ENCODE data around the gene NUBP2. TPM values are rescaled to one million over a fixed set of nuclear protein-coding genes. Genes with fewer than 3 reads are reported as not detected.

Gene NUBP2
- total RNA-seq, 4 donors from 2014 or later, result 64.4 to 92.2 (median 80.6) TPM

DNA sequence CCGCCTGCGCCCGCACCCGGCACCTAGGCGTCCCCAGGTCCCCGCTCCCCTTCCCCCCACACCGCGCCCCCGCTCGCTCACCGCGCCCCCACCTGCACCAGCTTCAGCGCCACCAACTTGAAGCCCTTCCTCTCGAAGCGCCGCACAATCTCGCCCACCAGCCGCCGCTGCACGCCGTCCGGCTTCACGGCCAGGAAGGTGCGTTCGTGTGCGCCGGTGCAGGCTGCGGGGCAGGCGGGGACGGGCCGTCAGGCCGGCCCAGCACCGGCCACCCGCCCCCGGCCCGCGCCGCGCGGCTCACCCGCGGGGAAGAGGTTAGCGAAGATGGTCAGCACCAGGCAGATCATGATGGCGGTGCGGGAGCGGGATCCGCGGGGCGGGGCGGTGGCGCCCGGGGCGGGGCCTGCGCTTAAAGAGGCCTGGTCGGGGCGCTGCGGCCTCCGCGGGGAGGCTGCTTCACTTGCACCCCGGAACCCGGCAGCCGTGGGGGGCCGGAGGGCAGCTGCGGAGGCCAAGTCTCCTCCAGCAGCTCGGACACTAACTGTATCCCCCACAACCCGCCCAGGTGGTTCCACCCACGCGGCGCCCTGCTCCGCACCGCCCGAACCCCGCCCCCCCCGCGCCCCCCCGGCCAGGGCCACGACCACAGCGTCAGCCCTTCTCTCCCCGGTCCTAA, 11.4 kb upstream of the NUBP2 start, which contains the start of gene NME3:
NME3 (minus strand) TSS at position 356 of the 676 bp plus-strand sequence; CDS start at position 347, 9 bp downstream.
- Histone ChIP-seq H3K27me3 (no peaks in the 10 kb centered on the region), H3K9me3 (no peaks in the 10 kb centered on the region), H3K27ac (peak within 1 kb of the TSS; percentile 52 to 99 (median 97)), H3K36me3 (peaks cover 0 to 53% of the 10 kb centered on the region in 2 donors), H3K4me3 (peak within 1 kb of the TSS; percentile 71 to 84), H3K4me1 (peaks cover 0 to 66% (median 27%) of the 10 kb centered on the region in 3 donors)
- peak; percentile 29 for TF ChIP-seq POLR2AphosphoS5 (IDR thresholded peaks at IDR 0.05)
- TF ChIP-seq EP300 (IDR thresholded peaks at IDR 0.05), result no peak
- peak; percentile 12 for TF ChIP-seq POLR2A (IDR thresholded peaks at IDR 0.05)
- TF ChIP-seq, protein P1, sequence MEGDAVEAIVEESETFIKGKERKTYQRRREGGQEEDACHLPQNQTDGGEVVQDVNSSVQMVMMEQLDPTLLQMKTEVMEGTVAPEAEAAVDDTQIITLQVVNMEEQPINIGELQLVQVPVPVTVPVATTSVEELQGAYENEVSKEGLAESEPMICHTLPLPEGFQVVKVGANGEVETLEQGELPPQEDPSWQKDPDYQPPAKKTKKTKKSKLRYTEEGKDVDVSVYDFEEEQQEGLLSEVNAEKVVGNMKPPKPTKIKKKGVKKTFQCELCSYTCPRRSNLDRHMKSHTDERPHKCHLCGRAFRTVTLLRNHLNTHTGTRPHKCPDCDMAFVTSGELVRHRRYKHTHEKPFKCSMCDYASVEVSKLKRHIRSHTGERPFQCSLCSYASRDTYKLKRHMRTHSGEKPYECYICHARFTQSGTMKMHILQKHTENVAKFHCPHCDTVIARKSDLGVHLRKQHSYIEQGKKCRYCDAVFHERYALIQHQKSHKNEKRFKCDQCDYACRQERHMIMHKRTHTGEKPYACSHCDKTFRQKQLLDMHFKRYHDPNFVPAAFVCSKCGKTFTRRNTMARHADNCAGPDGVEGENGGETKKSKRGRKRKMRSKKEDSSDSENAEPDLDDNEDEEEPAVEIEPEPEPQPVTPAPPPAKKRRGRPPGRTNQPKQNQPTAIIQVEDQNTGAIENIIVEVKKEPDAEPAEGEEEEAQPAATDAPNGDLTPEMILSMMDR (IDR thresholded peaks at IDR 0.05), result peak in 1 of 4 experiments; percentile 23
- ATAC-seq, result peak; percentile 68
- 0% methylated on average over 5 of the region's 79 CpGs; no CpG with 5 or more reads in 1 of the 2 donors for WGBS, 2 donors (ENCODE audit: low coverage in 1 of 2)

DNA sequence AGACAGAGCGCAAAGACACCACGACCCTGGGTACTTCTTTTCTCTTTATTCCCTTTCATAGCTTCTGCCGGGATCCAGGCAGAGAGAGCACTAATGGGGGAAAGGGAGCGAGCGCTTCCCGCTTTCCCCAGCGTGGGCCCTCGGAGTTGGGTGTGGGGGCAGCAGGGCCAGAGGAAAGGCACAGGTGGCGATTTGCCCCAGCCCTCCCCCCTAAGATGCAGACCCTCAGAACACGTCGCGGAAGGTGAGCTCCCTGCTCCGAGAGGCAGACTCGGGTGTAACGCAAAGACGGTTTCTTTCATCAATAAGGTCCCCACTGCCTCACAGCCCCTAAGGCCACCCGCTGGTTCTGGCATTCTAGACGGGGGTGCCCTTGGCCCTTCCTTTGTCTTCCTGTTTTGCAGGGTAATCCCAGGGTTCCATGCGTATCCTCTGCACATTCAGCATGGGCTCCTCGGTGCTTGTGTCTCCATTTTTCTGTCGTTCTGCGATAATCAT, 10.8 kb upstream of the NUBP2 start:
- H3K27me3 ChIP-seq, result no peaks in the 10 kb centered on the region
- WGBS, 2 donors (ENCODE audit: low coverage in 1 of 2), result 0 to 5% methylated on average over 3 to 4 of the region's 22 CpGs
- H3K27ac ChIP-seq, result peak overlapping the region in 3 of 4 donors; percentile 96 to 99 (median 98)
- peaks cover 0 to 66% (median 27%) of the 10 kb centered on the region in 3 donors for H3K4me1 ChIP-seq
- peaks cover 0 to 53% of the 10 kb centered on the region in 2 donors for H3K36me3 ChIP-seq
- H3K4me3 ChIP-seq, result peak overlapping the region; percentile 71 to 84
- no peak for ATAC-seq
- TF ChIP-seq EP300 (IDR thresholded peaks at IDR 0.05) (no peak), POLR2A (IDR thresholded peaks at IDR 0.05) (no peak), POLR2AphosphoS5 (IDR thresholded peaks at IDR 0.05) (no peak)
- TF ChIP-seq, protein P1 (IDR thresholded peaks at IDR 0.05), result no peak
- no peaks in the 10 kb centered on the region for H3K9me3 ChIP-seq

DNA sequence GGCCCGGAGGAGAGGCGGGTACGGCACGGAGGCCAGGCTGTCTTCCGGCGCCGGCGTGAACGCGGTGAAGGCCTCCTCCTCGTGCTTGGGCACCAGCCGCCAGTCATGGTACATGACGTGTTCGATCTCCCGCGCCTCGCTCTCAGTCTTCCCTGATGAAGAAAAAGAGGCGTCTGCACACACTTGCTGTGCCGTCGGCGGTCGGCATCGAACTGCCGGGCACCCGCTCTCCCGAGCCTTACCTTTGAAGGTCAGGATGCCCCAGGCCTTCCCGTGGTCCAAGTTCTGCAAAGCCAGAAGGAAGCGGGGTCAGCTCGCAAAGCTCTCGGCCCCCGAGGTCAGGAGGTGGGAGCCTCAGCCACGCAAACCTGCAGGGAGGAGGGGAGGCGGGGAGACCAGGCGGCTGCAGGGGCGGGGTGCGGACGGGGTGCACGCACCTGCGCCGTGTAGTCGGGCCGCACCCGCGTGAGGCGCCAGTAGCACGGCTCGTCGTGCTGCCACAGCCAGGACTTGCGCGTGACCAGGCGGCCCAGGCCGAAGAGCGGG, 10.3 kb upstream of the NUBP2 start, which contains the start of gene EME2:
EME2 (plus strand) TSS at position 449 of the 546 bp plus-strand sequence. CDS start 418 bp downstream, outside the sequence.
- ATAC-seq, result no peak
- peak within 1 kb of the TSS; percentile 71 to 84 for H3K4me3 ChIP-seq
- H3K9me3 ChIP-seq, result no peaks in the 10 kb centered on the region
- TF ChIP-seq POLR2AphosphoS5 (IDR thresholded peaks at IDR 0.05), result no peak
- H3K4me1 ChIP-seq, result peaks cover 0 to 66% (median 27%) of the 10 kb centered on the region in 3 donors
- 0% methylated on average over 2 of the region's 53 CpGs; no CpG with 5 or more reads in 1 of the 2 donors for WGBS, 2 donors (ENCODE audit: low coverage in 1 of 2)
- peak within 1 kb of the TSS; percentile 48 to 99 (median 97) for H3K27ac ChIP-seq
- no peaks in the 10 kb centered on the region for H3K27me3 ChIP-seq
- peaks cover 0 to 53% of the 10 kb centered on the region in 2 donors for H3K36me3 ChIP-seq

DNA sequence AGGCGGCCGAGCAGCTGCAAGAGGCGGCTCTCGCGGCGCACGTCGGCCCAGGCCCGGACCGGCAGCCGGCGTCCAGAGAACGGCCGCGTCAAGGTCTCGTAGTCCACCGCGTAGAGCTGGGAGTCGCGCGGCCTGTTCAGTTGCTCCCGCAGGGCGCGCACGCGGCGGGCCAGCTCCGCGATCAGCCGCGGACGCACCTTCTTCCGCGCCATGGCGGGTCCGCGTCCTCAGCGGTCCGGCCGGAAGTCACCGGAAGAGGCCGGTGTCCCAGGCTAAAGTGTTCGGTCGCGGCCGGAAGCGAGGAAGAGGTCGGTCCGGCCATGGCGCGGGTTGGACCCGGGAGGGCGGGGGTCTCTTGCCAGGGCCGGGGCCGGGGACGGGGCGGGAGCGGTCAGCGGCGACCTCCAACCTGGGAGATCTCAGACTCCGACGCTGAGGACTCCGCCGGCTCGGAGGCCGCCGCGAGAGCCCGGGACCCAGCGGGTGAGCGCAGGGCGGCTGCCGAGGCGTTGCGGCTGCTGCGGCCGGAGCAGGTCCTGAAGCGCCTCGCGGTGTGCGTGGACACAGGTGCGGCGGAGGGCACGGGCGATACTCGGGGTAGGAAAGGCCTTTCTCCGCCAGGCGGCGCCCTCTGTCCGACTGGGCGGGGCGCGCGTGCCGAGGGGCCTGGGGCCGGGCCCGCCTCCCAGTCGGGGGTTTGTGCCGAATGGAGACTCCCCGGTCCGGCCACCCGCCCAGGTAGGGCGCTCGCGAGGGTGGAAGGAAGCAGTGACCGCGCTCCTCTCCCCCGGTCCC, 9.7 kb upstream of the NUBP2 start, which contains the start of gene MRPS34:
MRPS34 (minus strand) TSS at position 227 of the 795 bp plus-strand sequence; CDS start at position 212, 15 bp downstream.
- Histone ChIP-seq H3K4me3 (peak within 1 kb of the TSS; percentile 71 to 84), H3K9me3 (no peaks in the 10 kb centered on the region), H3K36me3 (peaks cover 0 to 53% of the 10 kb centered on the region in 2 donors), H3K27ac (peak within 1 kb of the TSS; percentile 48 to 99 (median 97)), H3K27me3 (no peaks in the 10 kb centered on the region), H3K4me1 (peaks cover 0 to 66% (median 27%) of the 10 kb centered on the region in 3 donors)
- WGBS, 2 donors (ENCODE audit: low coverage in 1 of 2), result no CpG with 5 or more reads among the region's 108 CpGs
- TF ChIP-seq POLR2A (IDR thresholded peaks at IDR 0.05), result peak; percentile 59 to 65
- no peak for TF ChIP-seq EP300 (IDR thresholded peaks at IDR 0.05)
- TF ChIP-seq, protein P1 (IDR thresholded peaks at IDR 0.05), result peak in 3 of 4 experiments; percentile 71 to 88 (median 77)
- TF ChIP-seq POLR2AphosphoS5 (IDR thresholded peaks at IDR 0.05), result peak; percentile 86
- peak; percentile 63 for ATAC-seq

All from gastroesophageal sphincter (tissue), 4 donors.